ENCODE measurements around the gene SLC39A11.

Gene SLC39A11

GRCh38 chr17:73043686-73044581, 48.6 kb downstream of the SLC39A11 start:
- DNase-seq (ENCODE audit: extremely low read depth, insufficient read length): no peak
- H3K4me3 ChIP-seq (replicated peaks; ENCODE audit: low read depth, low read length): no peak overlapping the region
- H3K36me3 ChIP-seq (ENCODE audit: control insufficient read depth, insufficient read depth, low read length): 0 out of 2 replicates have a peak, but pooled peaks cover 2% of the 10 kb centered on the region
- no peaks in the 10 kb centered on the region for H3K27me3 ChIP-seq (replicated peaks; ENCODE audit: control insufficient read depth, insufficient read depth, low read length)
- no peak for TF ChIP-seq CTCF (IDR thresholded peaks at IDR 0.05; ENCODE audit: insufficient read depth, low read length, poor library complexity, severe bottlenecking)

- Histone ChIP-seq H3K4me3 (replicated peaks; ENCODE audit: low read depth, low read length) (no peak overlapping the region), H3K36me3 (ENCODE audit: control insufficient read depth, insufficient read depth, low read length) (no peaks in the 10 kb centered on the region), H3K27me3 (replicated peaks; ENCODE audit: control insufficient read depth, insufficient read depth, low read length) (no peaks in the 10 kb centered on the region)
- no peak for TF ChIP-seq CTCF (IDR thresholded peaks at IDR 0.05; ENCODE audit: insufficient read depth, low read length, poor library complexity, severe bottlenecking)
- no peak for DNase-seq (ENCODE audit: extremely low read depth, insufficient read length)
Measured at GRCh38 chr17:73042809-73043685, 49.4 kb downstream of the SLC39A11 start.

DNA sequence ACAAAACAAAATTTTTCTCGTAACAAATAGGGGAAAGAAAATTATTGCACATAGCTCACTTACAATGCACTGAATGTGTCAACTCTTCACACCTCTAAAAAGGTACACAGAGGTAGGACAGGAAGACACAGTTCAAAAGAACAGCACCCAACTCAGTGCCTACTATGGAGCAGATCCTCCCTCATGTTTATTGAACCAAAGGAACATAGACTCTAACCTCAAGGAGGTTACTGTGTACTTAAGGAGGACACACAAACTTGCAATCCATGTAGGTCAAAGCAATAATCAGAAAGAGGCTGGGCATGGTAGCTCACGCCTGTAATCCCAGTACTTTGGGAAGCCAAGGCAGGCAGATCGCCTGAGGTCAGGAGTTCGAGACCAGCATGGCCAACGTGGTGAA, 50.3 kb downstream of the SLC39A11 start:
- no peak for DNase-seq (ENCODE audit: extremely low read depth, insufficient read length)
- no peaks in the 10 kb centered on the region for H3K27me3 ChIP-seq (replicated peaks; ENCODE audit: control insufficient read depth, insufficient read depth, low read length)
- no peak for TF ChIP-seq CTCF (IDR thresholded peaks at IDR 0.05; ENCODE audit: insufficient read depth, low read length, poor library complexity, severe bottlenecking)
- no peak overlapping the region for H3K4me3 ChIP-seq (replicated peaks; ENCODE audit: low read depth, low read length)
- H3K36me3 ChIP-seq (ENCODE audit: control insufficient read depth, insufficient read depth, low read length): no peaks in the 10 kb centered on the region

GRCh38 chr17:73039282-73039681, 53.2 kb downstream of the SLC39A11 start:
- no peak for TF ChIP-seq CTCF (IDR thresholded peaks at IDR 0.05; ENCODE audit: insufficient read depth, low read length, poor library complexity, severe bottlenecking)
- Histone ChIP-seq H3K36me3 (ENCODE audit: control insufficient read depth, insufficient read depth, low read length) (no peaks in the 10 kb centered on the region), H3K4me3 (replicated peaks; ENCODE audit: low read depth, low read length) (no peak overlapping the region), H3K27me3 (replicated peaks; ENCODE audit: control insufficient read depth, insufficient read depth, low read length) (no peaks in the 10 kb centered on the region)
- no peak for DNase-seq (ENCODE audit: extremely low read depth, insufficient read length)

GRCh38 chr17:73031472-73031871, 61.0 kb downstream of the SLC39A11 start:
- no peak for TF ChIP-seq CTCF (IDR thresholded peaks at IDR 0.05; ENCODE audit: insufficient read depth, low read length, poor library complexity, severe bottlenecking)
- DNase-seq (ENCODE audit: extremely low read depth, insufficient read length): no peak
- H3K4me3 ChIP-seq (replicated peaks; ENCODE audit: low read depth, low read length): no peak overlapping the region
- H3K36me3 ChIP-seq (ENCODE audit: control insufficient read depth, insufficient read depth, low read length): peaks cover 5% of the 10 kb centered on the region
- no peaks in the 10 kb centered on the region for H3K27me3 ChIP-seq (replicated peaks; ENCODE audit: control insufficient read depth, insufficient read depth, low read length)
